Stomach (tissue), 4 donors: ENCODE results near the gene TKFC.

Experiments
- POLR2A ChIP-seq, 4 donors: fragments of 450-650 bp; IDR thresholded peaks; one replicate each; pipeline ENCODE4 v1.6.1; 2016; ENCODE audit warnings: antibody characterized with exemption in 4 of 4, control low read depth in 2 of 4, mild to moderate bottlenecking in 1 of 4, moderate library complexity in 1 of 4
- TF ChIP-seq, protein P1 (sequence below), 7 experiments: fragments of 450-650 bp in 4 of 7; fragments of 200-600 bp in 3 of 7; sonication (generic) in 3 of 7; IDR thresholded peaks; one replicate each; pipeline ENCODE4 v1.5.1; 2016 to 2019; ENCODE audit warnings: antibody characterized with exemption in 7 of 7, control low read depth in 2 of 7, mild to moderate bottlenecking in 1 of 7

- no peak for TF ChIP-seq POLR2A (IDR thresholded peaks at IDR 0.05)
- TF ChIP-seq, protein P1, sequence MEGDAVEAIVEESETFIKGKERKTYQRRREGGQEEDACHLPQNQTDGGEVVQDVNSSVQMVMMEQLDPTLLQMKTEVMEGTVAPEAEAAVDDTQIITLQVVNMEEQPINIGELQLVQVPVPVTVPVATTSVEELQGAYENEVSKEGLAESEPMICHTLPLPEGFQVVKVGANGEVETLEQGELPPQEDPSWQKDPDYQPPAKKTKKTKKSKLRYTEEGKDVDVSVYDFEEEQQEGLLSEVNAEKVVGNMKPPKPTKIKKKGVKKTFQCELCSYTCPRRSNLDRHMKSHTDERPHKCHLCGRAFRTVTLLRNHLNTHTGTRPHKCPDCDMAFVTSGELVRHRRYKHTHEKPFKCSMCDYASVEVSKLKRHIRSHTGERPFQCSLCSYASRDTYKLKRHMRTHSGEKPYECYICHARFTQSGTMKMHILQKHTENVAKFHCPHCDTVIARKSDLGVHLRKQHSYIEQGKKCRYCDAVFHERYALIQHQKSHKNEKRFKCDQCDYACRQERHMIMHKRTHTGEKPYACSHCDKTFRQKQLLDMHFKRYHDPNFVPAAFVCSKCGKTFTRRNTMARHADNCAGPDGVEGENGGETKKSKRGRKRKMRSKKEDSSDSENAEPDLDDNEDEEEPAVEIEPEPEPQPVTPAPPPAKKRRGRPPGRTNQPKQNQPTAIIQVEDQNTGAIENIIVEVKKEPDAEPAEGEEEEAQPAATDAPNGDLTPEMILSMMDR (IDR thresholded peaks at IDR 0.05): no peak
Measured at GRCh38 chr11:61358566-61358965, 25.5 kb downstream of the TKFC start.
